GM12874 (cell line): ENCODE results near the gene PCIF1.

Source experiments
- CTCF ChIP-seq: IDR thresholded peaks from 2 replicates; pipeline ENCODE4 v1.5.1; 2011; ENCODE audit warnings: low read depth, mild to moderate bottlenecking, control low read depth, low read length, moderate library complexity; ENCODE audit not compliant: insufficient read depth

Gene PCIF1

GRCh38 chr20:45892049-45892825 lies 42.2 kb upstream of the PCIF1 start:
- no peak for TF ChIP-seq CTCF

- no peak for TF ChIP-seq CTCF
Measured at GRCh38 chr20:45892828-45893500, 41.5 kb upstream of the PCIF1 start.

GRCh38 chr20:45893831-45894230 lies 40.7 kb upstream of the PCIF1 start:
- TF ChIP-seq CTCF = no peak

- no peak for TF ChIP-seq CTCF
Measured at GRCh38 chr20:45894797-45895196, 39.7 kb upstream of the PCIF1 start.

- no peak for TF ChIP-seq CTCF
Measured at GRCh38 chr20:45896641-45897161, 37.8 kb upstream of the PCIF1 start.

GRCh38 chr20:45897289-45897688 lies 37.2 kb upstream of the PCIF1 start:
- TF ChIP-seq CTCF = no peak

GRCh38 chr20:45897692-45898091 lies 36.8 kb upstream of the PCIF1 start:
- TF ChIP-seq CTCF = no peak
